Muscle of leg (tissue), 11 donors: ENCODE data around the gene UPK3B. TPM values are rescaled to one million over a fixed set of nuclear protein-coding genes. Genes with fewer than 3 reads are reported as not detected.
"Not testable (repeated sequence)": the region's sequence is repeated elsewhere in the genome, so short reads cannot be mapped to it uniquely, and the experiment has no call there.

ENCODE experiments used
- DNase-seq: peaks from one replicate; pipeline ENCODE4 v3.0.0; 2013
- H3K27ac ChIP-seq: one replicate; pipeline ENCODE4 v1.5.1; 2013; ENCODE audit warnings: mild to moderate bottlenecking, low read length, control low read depth
- H3K27me3 ChIP-seq: one replicate; pipeline ENCODE4 v1.6.1; 2013; ENCODE audit warnings: low read length; ENCODE audit not compliant: control insufficient read depth, insufficient read depth
- H3K36me3 ChIP-seq: one replicate; pipeline ENCODE4 v1.6.1; 2013; ENCODE audit warnings: low read length; ENCODE audit not compliant: control insufficient read depth, insufficient read depth
- H3K4me1 ChIP-seq: one replicate; pipeline ENCODE4 v1.6.1; 2013; ENCODE audit warnings: low read length; ENCODE audit not compliant: control insufficient read depth, insufficient read depth
- H3K4me3 ChIP-seq: one replicate; pipeline ENCODE4 v1.5.1; 2013; ENCODE audit warnings: low read length, control low read depth
- H3K9me3 ChIP-seq: replicated peaks from 2 replicates; pipeline ENCODE4 v1.6.1; 2013; ENCODE audit warnings: low read depth, low read length; ENCODE audit not compliant: control insufficient read depth
- WGBS: methylation state at CpG from one replicate; pipeline ENCODE4 v1.1.5; 2013; ENCODE audit warnings: missing lambda C conversion rate; ENCODE audit not compliant: insufficient coverage; 5-methylcytosine and 5-hydroxymethylcytosine counted together
- polyA plus RNA-seq, 8 donors: library from polyadenylated mRNA; unstranded; fragments of 120-200 nt; gene quantifications; one replicate each; pipeline versions ENCODE4 v1.2.1 to v1.2.3, GENCODE V29; 2013; ENCODE audit warnings: inconsistent platforms in 1 of 8, low replicate concordance in 1 of 8; ENCODE audit not compliant: insufficient read length in 8 of 8, insufficient read depth in 1 of 8
- total RNA-seq: library from RNA; stranded (reverse); fragments of 120-200 nt; gene quantifications from one replicate; pipeline ENCODE4 v1.2.4, GENCODE V29; 2013

The UPK3B gene
- total and polyA plus RNA-seq, 9 donors: 0.16 to 4.3 (median 0.48) TPM; not detected in 1

DNA sequence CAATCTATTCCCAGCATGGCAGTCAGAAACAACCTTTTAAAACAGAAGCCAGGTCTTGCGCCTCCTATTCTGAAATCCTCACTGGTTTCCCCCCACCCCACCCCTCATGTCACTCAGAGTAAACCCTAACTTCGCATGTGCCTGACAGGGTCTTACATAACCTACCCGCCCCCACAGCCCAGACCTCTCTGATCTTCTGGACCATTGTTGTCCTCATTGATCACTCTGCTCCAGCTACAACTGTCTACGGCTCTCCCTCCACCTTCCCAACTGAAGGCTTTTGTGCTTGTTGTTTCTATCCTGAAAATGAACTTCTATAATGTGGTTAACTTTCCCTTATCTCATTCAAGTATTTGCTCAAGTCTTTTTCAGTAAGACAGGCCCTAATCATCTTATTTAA is 49.8 kb downstream of the UPK3B start:
- not testable (repeated sequence) for H3K27me3 ChIP-seq, H3K9me3 ChIP-seq, H3K4me3 ChIP-seq, H3K27ac ChIP-seq, DNase-seq, H3K36me3 ChIP-seq, H3K4me1 ChIP-seq
- 100% methylated on average over 1 of the region's 4 CpGs for WGBS

DNA sequence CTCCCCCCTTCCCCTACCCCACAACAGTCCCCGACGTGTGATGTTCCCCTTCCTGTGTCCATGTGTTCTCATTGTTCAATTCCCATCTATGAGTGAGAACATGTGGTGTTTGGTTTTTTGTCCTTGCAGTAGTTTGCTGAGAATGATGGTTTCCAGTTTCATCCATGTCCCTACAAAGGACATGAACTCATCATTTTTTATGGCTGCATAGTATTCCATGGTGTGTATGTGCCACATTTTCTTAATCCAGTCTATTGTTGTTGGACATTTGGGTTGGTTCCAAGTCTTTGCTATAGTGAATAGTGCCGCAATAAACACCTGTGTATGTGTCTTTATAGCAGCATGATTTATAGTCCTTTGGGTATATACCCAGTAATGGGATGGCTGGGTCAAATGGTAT is 51.0 kb downstream of the UPK3B start:
- not testable (repeated sequence) for DNase-seq, H3K27ac ChIP-seq, H3K4me1 ChIP-seq, H3K9me3 ChIP-seq, H3K4me3 ChIP-seq, H3K27me3 ChIP-seq, H3K36me3 ChIP-seq
- no CpG with 5 or more reads among the region's 3 CpGs for whole genome bisulfite sequencing

DNA sequence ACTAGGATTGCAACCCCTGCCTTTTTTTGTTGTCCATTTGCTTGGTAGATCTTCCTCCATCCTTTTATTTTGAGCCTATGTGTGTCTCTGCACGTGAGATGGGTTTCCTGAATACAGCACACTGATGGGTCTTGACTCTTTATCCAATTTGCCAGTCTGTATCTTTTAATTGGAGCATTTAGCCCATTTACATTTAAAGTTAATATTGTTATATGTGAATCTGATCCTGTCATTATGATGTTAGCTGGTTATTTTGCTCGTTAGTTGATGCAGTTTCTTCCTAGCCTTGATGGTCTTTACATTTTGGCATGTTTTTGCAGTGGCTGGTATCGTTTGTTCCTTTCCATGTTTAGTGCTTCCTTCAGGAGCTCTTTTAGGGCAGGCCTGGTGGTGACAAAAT is 54.6 kb downstream of the UPK3B start:
- DNase-seq, H3K27me3 ChIP-seq, H3K4me1 ChIP-seq, H3K4me3 ChIP-seq, H3K9me3 ChIP-seq, H3K27ac ChIP-seq, H3K36me3 ChIP-seq: not testable (repeated sequence)
- WGBS: no CpG with 5 or more reads among the region's 3 CpGs

Other genes with a start within 250 kb of the UPK3B start
- 188 TPM for gene HSPB1, start 207.9 kb upstream of the UPK3B start, total RNA-seq
- 1,000 to 10,000 TPM; 1,028 to 2,022 (median 1,528) TPM for gene HSPB1, start 207.9 kb upstream of the UPK3B start, polyA plus RNA-seq
- gene YWHAG, start 151.6 kb upstream of the UPK3B start, total RNA-seq: 35.9 TPM
- 100 to 1,000 TPM; 129 to 187 (median 171) TPM for gene YWHAG, start 151.6 kb upstream of the UPK3B start, polyA plus RNA-seq
- gene SSC4D, start 100.9 kb upstream of the UPK3B start, total RNA-seq: 0.84 TPM
- gene SSC4D, start 100.9 kb upstream of the UPK3B start, polyA plus RNA-seq: 1 to 10 TPM in 3 of 8 donors, under 1 TPM in 5; 0.61 to 1.7 (median 0.93) TPM
- 0.49 TPM for gene ZP3, start 85.6 kb upstream of the UPK3B start, total RNA-seq
- gene ZP3, start 85.6 kb upstream of the UPK3B start, polyA plus RNA-seq: 10 to 100 TPM in 1 of 8 donors, 1 to 10 TPM in 6, under 1 TPM in 1; 0.77 to 15.0 (median 1.6) TPM
- 5.2 TPM for gene DTX2, start 48.8 kb upstream of the UPK3B start, total RNA-seq
- gene DTX2, start 48.8 kb upstream of the UPK3B start, polyA plus RNA-seq: 10 to 100 TPM in 2 of 8 donors, 1 to 10 TPM in 6; 7.4 to 11.3 (median 8.0) TPM
- gene SPDYE16, start 32.7 kb downstream of the UPK3B start, total RNA-seq: 0.22 TPM
- gene SPDYE16, start 32.7 kb downstream of the UPK3B start, polyA plus RNA-seq: 1 to 10 TPM in 6 of 8 donors, under 1 TPM in 2; 0.47 to 3.9 (median 1.5) TPM
- gene POMZP3, start 116.7 kb downstream of the UPK3B start, total RNA-seq: 3.4 TPM
- 10 to 100 TPM in 5 of 8 donors, 1 to 10 TPM in 3; 5.2 to 17.8 (median 11.9) TPM for gene POMZP3, start 116.7 kb downstream of the UPK3B start, polyA plus RNA-seq